HG02970 (cell line): ENCODE data around the gene ZNF618.

Experiments used
- ATAC-seq: cut with Tn5 transposase; IDR thresholded peaks from one replicate; pipeline ENCODE4 v1.9.1; 2021; ENCODE audit warnings: mild to moderate bottlenecking, moderate library complexity, moderate number of reproducible peaks; ENCODE audit not compliant: unreplicated experiment, low FRiP score

Gene ZNF618

DNA sequence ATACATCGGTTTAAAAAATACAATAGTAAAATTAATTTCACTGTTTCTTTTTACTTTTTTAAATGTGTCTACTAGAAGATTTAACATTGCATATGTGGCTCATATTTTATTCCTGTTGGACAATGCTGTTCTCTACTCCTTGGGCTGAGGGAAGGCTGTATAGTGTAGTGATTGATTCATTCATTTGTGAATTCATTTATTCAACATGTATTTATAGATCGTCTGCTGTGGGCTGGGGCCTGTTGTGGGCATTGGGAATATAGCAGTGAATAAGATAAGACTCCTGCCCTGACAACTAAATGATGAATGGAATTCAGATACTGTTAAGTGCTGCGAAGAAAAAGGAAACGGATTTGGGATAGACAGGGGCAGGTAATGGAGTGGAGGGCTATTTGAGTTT, 55.7 kb downstream of the ZNF618 start:
- no peak for ATAC-seq

GRCh38 chr9:113932906-113933584, 56.9 kb downstream of the ZNF618 start:
- ATAC-seq = no peak

- ATAC-seq = no peak
Observed at GRCh38 chr9:113933671-113934070, 57.6 kb downstream of the ZNF618 start.

DNA sequence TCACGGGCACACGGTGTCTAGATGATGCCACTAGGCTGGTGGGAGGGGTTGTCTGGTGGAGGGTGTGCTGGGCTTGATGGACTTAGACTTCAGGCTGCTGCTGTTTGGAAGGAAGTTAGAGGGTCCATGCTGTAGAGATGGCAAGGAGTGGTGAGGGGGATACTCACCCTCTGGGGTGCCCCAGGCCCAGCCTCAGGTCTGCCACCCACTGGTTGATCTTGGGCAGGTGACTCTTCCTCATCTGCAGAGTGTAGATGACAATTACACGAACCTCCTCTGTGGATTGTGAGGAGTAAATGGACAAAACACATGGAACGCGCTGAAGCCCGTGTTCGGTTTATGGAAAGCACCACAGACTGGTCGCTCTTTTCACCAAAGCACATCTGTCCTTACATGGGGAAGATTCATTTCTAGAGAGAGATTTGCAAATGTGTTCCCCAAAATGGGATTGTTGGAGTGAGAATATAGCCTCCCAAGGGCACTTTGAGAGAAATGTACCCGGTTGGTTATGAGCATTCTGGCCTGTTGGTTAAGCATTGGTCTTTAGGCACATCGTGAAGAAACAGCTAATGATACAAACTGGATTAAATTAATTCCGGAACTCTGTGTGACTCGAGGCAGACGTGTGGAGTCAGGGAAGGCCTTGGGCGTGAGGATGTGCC, 58.2 kb downstream of the ZNF618 start:
- no peak for ATAC-seq

DNA sequence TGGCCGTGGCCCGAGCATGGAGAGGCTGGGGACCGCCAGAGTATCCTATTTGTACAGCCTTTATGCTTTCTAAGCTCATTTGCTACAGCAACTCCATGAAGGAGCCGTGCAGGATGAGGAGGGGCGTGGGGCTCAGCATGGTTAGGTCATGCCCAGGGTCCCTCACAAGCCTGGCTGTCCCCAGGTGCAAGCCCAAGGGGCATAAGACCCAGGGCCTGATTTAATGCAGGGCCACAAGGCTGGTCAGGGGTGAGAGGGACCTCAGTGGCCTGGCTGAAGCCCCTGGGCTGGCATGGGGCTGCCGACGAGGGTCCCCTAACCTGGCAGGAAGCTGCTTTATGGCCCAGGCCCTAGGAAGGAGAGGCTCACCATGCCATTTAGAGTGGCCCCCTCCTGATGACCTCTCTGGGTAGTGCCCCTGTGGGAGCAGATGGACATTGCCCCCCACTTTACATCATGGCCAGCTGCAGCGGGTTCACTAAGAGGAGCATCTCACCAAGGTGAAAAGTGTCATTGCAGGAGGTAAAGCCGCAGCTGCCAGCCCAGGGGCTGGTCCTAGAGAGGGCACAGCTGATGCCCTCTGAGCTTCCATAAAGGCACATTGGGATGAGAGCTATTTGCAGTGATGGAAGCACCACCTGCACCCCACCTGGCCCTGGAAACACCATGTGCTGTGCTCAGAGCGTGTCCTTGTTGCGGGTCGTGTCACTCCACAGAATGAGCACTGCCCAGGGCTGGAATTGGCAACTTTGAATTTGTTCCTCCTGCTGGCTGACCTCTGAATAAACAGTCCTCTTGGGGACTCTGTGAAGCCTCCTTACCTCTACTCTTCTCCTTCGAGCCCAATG, 58.9 kb downstream of the ZNF618 start:
- ATAC-seq = no peak

DNA sequence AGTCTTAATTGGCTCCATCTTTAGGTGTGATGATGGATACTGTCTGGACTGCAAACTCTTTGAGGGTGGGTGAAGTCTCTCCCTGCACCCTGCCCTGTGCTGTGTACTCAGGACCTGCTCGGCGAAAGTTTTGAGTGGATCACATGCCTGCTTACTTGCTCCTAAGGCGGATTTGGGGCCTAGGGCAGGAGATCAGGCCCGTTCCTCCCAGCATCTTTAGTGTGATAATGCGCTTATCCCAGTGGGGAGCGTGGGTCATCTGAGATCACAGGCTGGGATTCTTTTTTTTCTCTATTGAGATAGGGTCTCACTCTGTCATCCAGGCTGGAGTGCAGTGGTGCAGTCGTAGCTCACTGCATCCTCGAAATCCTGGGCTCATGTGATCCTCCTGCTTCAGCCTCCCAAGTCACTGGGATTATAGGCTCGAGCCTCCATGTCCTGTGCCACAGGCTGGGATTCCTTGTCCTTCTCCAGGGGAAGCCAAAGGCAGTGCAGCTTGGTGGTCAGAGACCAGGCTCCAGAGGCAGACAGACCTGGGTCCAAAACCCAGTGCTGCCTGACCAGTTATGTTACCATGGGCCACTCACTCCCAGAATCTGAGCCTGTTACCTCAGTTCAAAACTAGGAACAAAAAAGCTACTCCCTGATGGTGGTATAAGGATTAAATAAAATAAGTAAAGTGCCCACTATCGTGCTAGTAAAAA, 59.7 kb downstream of the ZNF618 start:
- ATAC-seq = no peak

DNA sequence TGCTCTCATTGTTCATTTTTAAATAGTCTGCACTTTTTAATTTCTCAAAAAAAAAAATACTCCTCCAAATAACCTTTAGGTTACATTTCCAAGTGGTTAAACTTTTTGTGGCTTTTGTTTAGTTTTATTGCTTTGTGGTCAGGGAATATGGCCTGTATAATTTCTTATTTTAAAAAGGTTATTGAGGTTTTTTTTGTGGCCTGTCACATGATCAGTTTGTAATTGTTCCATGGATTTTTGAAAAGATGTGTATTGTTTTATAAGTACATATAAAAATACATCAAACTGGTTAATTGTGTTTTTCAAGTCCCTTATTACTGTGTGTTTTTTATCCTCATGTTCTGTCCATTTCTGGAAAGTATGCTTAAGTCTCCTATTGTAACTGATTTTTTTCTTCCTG, 64.0 kb downstream of the ZNF618 start:
- ATAC-seq = no peak

DNA sequence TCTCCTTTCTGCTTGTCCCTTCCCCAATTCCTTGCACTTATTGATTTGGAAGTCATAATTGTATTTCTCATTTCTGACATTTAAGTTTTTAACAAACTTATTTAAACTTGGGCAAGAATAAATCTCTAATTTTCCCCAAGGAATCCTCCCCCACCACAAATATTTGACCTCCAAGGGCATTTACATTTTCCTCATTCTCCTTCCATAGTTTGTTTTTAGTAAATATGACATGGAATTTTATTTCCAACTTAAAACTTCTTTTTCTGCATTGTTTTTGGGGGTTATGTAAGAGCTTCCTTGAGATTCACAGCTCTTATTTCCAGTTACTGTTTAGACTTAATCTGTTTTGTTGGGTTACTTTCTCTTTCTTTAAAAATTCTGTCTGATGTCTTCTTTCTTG, 64.9 kb downstream of the ZNF618 start:
- no peak for ATAC-seq

GRCh38 chr9:113941526-113941925, 65.4 kb downstream of the ZNF618 start:
- ATAC-seq = no peak

DNA sequence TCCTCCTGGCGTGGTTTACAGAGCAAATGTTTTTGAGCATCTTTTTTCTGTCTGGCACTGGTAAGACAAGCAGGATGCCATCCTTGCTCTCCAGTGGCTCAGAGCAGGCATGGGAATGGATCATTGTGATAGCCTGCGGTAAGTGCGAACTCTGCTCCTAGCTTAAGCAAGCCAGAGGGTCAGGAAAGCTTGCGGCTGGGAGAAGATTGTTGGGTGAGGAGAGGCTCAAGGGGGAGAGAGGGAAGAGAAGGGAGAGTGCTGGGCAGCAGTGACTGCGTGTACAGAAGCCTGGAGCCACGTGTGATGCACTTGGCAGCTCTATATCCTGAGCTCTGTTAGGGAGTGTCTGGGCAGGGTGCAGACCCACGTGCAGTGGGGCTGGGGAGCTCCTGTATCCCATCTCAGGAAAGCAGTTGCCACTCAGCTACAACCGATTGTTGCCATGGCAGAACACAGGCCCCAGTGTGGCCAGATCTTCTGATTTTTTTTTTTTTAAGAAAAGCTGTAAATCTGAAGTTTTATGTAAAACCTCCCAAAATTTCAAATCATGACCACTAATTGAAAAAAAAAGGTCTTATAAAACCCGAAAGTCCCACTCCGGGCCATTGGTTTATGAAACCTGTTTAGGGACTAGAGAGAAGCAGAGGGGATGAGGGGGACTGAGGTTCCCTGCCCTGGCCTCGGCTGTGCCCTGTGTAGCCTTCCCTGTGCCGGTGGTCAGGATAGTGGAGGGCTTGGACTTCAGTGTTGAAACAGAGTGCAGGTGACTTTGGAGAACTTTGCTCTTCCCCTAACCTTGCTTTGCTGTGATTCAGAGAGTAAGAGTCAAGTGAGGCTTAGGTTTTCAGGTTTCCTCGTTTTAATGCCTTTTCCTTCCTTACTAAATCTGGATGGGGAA, 67.3 kb downstream of the ZNF618 start:
- ATAC-seq = no peak

- ATAC-seq = no peak
Observed at GRCh38 chr9:113945784-113946183, 69.7 kb downstream of the ZNF618 start.

- ATAC-seq = no peak
Observed at GRCh38 chr9:113946496-113947115, 70.5 kb downstream of the ZNF618 start.

DNA sequence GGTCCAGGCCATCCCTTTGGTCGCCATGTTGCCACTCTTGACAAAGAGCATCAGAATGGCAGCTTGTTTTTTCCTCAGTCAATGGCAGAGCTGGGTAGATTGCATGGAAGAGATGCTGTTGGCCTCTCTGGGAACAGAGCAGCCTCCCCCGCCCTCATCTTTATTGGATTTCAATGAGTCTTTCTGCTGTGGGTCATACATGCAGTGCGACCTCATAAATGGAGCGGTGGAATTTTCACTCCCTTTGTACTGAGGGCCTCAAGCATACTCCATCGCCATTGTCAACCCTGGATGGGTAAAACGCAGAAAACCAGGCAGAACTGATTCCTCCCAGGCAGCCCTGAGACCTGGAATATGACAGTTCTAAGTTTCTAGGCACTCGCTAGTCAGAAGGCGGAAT, 71.8 kb downstream of the ZNF618 start:
- no peak for ATAC-seq

DNA sequence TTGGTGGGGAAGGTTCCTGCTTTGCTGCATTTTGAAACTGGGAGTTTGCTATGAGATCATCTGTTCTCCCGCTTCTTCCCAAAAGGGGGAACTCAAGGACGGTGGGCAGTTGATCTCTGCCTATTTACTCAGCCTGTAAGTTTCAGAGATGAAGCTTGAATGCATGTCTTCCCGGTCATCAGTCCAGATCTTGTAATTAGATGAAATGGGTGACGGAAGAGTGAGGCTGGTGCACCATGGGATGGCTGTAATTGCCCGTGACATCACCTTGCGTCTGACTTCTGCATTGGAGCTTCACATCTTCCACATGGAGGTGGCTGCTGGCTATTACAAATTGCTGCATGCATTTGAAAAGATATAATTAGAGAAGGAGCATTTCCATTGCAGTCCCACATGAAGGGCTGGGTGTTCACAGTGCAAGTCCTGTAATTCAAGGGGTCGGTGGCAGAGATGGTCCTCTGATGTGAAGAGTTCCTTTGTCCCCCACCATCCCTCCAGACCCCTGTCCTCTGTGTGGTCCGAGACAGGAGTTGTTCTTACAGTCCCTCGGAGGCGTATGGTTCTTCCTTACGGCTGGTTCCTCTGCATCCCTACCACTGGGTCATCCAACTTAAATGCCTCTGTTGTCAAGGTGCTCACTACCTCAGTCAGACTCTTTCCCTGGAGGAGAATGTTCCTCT, 72.9 kb downstream of the ZNF618 start:
- ATAC-seq = no peak

DNA sequence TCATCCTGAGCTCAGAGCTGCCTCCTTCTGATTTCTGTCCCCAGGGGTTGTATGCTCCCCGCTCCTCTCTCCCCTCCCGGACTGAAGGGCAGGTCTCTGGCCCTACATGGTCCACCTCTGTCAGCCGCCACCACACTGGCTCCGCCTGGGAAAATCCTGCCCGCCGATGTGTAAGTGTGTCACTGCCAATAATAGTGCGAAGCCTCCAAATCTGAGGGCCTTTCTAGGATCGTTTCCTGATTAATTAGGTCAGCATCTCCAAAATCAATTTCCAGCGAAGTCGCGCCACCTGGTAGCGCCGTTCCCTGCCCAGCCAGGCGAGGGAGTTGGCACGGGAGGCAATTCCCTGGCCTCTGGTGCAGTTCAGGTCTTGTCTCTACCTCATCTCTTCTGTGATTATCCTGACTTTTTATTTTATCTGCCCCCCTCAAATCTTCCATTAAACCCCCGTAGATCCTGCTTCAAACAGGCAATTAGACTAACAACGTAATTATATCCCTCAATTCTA, 73.5 kb downstream of the ZNF618 start:
- no peak for ATAC-seq

GRCh38 chr9:113950195-113951031, 74.3 kb downstream of the ZNF618 start:
- ATAC-seq = no peak

DNA sequence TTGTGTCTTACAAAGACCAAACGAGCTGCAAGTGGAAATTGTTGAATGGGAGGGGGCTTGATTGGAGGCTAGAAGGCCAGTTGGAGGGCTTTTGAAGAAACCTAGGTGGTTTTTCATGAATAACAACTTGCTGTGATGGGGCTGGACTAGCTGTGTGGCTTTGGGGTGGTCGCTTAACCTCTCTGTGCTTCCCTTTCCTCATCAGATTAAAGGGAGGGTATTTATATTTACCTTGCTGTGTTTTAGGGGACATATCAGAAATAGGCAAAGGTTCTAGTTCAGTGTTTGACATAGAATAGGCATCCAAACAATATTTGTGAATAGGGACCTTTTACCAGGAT, 74.9 kb downstream of the ZNF618 start:
- ATAC-seq = no peak

DNA sequence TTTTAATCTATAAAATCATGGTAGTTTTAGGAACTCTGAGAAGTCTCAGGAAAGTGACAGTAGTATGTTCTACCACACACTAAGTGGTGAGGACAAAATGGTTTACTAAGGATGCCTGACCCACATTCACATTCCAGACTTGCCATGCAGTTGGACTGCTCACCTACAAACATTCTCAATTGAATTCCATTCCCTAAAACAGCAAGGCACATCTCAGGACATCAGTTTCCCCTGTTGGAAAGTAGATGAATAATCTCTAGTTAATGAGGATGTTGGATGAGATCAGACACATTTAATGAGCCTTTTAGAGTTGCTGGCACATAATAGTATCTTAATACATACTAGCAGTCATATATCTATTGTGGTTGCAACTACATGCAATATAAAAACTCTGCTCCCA, 76.6 kb downstream of the ZNF618 start:
- ATAC-seq = no peak
